Measurements from ENCODE around the gene DENND4B. TPM values are rescaled to one million over a fixed set of nuclear protein-coding genes. Genes with fewer than 3 reads are reported as not detected.
"Not testable (repeated sequence)": the region's sequence is repeated elsewhere in the genome, so short reads cannot be mapped to it uniquely, and the experiment has no call there.

Gene DENND4B
- polyA plus RNA-seq, 1 of the 3 experiments (the other 2 are of a cell fraction) = 29.6 TPM

GRCh38 chr1:153906396-153906795 lies 40.1 kb downstream of the DENND4B start:
- Histone ChIP-seq H3K79me2 (ENCODE audit: insufficient read depth) (peaks cover 100% of the 10 kb centered on the region), H4K20me1 (ENCODE audit: insufficient read depth) (peaks cover 50% of the 10 kb centered on the region), H3K4me1 (ENCODE audit: control insufficient read depth in 1 of 2, insufficient read depth in 2 of 2, low read depth in 1 of 2, low read length in 1 of 2) (no peaks in the 10 kb centered on the region), H3K9ac (no peak overlapping the region), H3F3A (replicated peaks; ENCODE audit: insufficient read depth) (peaks cover 47% of the 10 kb centered on the region), H3K27me3 (ENCODE audit: insufficient read depth) (no peaks in the 10 kb centered on the region), H3K4me2 (no peak overlapping the region), H3K9me3 (no peaks in the 10 kb centered on the region), H3K27ac (ENCODE audit: low read depth in 2 of 2, low read length in 1 of 2) (peak overlapping the region in 1 of 2 experiments; percentile 58; a peak in 1 of 4 replicates), H3K9me2 (no peaks in the 10 kb centered on the region), H3K4me3 (ENCODE audit: low read depth in 2 of 2, low read length in 1 of 2) (no peak overlapping the region), H3K36me3 (replicated peaks in 1 of 2; ENCODE audit: control insufficient read depth in 1 of 2, insufficient read depth in 2 of 2, low read length in 1 of 2) (peaks cover 0 to 10% of the 10 kb centered on the region in 2 experiments), H2AFZ (ENCODE audit: low read depth) (no peak overlapping the region)
- ChIA-PET POLR2A (no interaction called here), CTCF (no interaction called here)
- 100% methylated on average over 1 of the region's 1 CpG for WGBS (ENCODE audit: low lambda C conversion rate)
- no peak for DNase-seq
- no peak for TF ChIP-seq USF2 (IDR thresholded peaks at IDR 0.05; ENCODE audit: borderline replicate concordance, low read depth, low read length)

- Histone ChIP-seq H4K20me1 (ENCODE audit: insufficient read depth) (peaks cover 45% of the 10 kb centered on the region), H3K27ac (ENCODE audit: low read depth in 2 of 2, low read length in 1 of 2) (peak overlapping the region in 1 of 2 experiments; percentile 58; a peak in 2 of 4 replicates)
- CTCF ChIA-PET = not testable (repeated sequence)
These were observed 40.6 kb downstream of the DENND4B start for GRCh38 chr1:153905908-153906307.

GRCh38 chr1:153903841-153904455 lies 42.6 kb downstream of the DENND4B start:
- no peak for DNase-seq
- peaks cover 100% of the 10 kb centered on the region for H3K79me2 ChIP-seq (ENCODE audit: insufficient read depth)
- POLR2A ChIA-PET = no interaction called here

More at GRCh38 chr1:153905908-153906307, 40.6 kb downstream of the DENND4B start:
- DNase-seq; H3K9ac ChIP-seq; H2AFZ ChIP-seq (ENCODE audit: low read depth); H3K4me1 ChIP-seq (ENCODE audit: control insufficient read depth in 1 of 2, insufficient read depth in 2 of 2, low read depth in 1 of 2, low read length in 1 of 2); POLR2A ChIA-PET; H3K4me2 ChIP-seq; H3K27me3 ChIP-seq (ENCODE audit: insufficient read depth); H3K4me3 ChIP-seq (ENCODE audit: low read depth in 2 of 2, low read length in 1 of 2); H3K9me3 ChIP-seq; H3K9me2 ChIP-seq: not testable (repeated sequence)
- Histone ChIP-seq H3K36me3 (replicated peaks in 1 of 2; ENCODE audit: control insufficient read depth in 1 of 2, insufficient read depth in 2 of 2, low read length in 1 of 2) (peaks cover 0 to 10% of the 10 kb centered on the region in 2 experiments), H3F3A (replicated peaks; ENCODE audit: insufficient read depth) (peaks cover 43% of the 10 kb centered on the region), H3K79me2 (ENCODE audit: insufficient read depth) (peaks cover 100% of the 10 kb centered on the region)
- WGBS (ENCODE audit: low lambda C conversion rate) = 99% methylated on average over 8 of the region's 8 CpGs

More at GRCh38 chr1:153903841-153904455, 42.6 kb downstream of the DENND4B start:
- Histone ChIP-seq H4K20me1 (ENCODE audit: insufficient read depth) (peaks cover 48% of the 10 kb centered on the region), H3K27me3 (ENCODE audit: insufficient read depth) (no peaks in the 10 kb centered on the region), H3K4me3 (ENCODE audit: low read depth in 2 of 2, low read length in 1 of 2) (no peak overlapping the region), H3K9ac (no peak overlapping the region), H2AFZ (ENCODE audit: low read depth) (no peak overlapping the region), H3K9me3 (no peaks in the 10 kb centered on the region), H3K4me2 (no peak overlapping the region), H3K27ac (ENCODE audit: low read depth in 2 of 2, low read length in 1 of 2) (no peak overlapping the region), H3F3A (replicated peaks; ENCODE audit: insufficient read depth) (peaks cover 40% of the 10 kb centered on the region), H3K4me1 (ENCODE audit: control insufficient read depth in 1 of 2, insufficient read depth in 2 of 2, low read depth in 1 of 2, low read length in 1 of 2) (no peaks in the 10 kb centered on the region), H3K9me2 (no peaks in the 10 kb centered on the region), H3K36me3 (replicated peaks in 1 of 2; ENCODE audit: control insufficient read depth in 1 of 2, insufficient read depth in 2 of 2, low read length in 1 of 2) (peaks cover 0 to 15% of the 10 kb centered on the region in 2 experiments)
- CTCF ChIA-PET = interaction anchor here (0.9 kb wide), 1 partner anchor 107 kb away, joined by 3 read pairs; no protein-coding TSS in a partner anchor
- WGBS (ENCODE audit: low lambda C conversion rate) = 96% methylated on average over 14 of the region's 14 CpGs
- TF ChIP-seq USF1 (IDR thresholded peaks at IDR 0.05; ENCODE audit: borderline replicate concordance, low read depth) (no peak), JUND (IDR thresholded peaks at IDR 0.05) (no peak)

Data from SK-N-SH (cell line).